Dedifferentiated amniotic fluid mesenchymal stem cell (primary cell): Measurements from ENCODE around the gene FBXW8.

Source experiments
- DNase-seq: peaks from one replicate; pipeline ENCODE4 v3.0.0-alpha.2; 2016; ENCODE audit errors: extremely low spot score

The FBXW8 gene

GRCh38 chr12:116887244-116887643 is 23.5 kb upstream of the FBXW8 start:
- DNase-seq, result no peak

GRCh38 chr12:116887897-116888296 is 22.9 kb upstream of the FBXW8 start:
- DNase-seq, result no peak

- no peak for DNase-seq
Observed at GRCh38 chr12:116890330-116890729, 20.4 kb upstream of the FBXW8 start.

- no peak for DNase-seq
Observed at GRCh38 chr12:116891019-116891418, 19.7 kb upstream of the FBXW8 start.

GRCh38 chr12:116892349-116893140 is 18.2 kb upstream of the FBXW8 start:
- no peak for DNase-seq

- DNase-seq, result no peak
Observed at GRCh38 chr12:116894913-116895312, 15.8 kb upstream of the FBXW8 start.

- DNase-seq, result no peak
Observed at GRCh38 chr12:116896411-116896924, 14.3 kb upstream of the FBXW8 start.

- no peak for DNase-seq
Observed at GRCh38 chr12:116897476-116897875, 13.3 kb upstream of the FBXW8 start.

- DNase-seq, result no peak
Observed at GRCh38 chr12:116898669-116899068, 12.1 kb upstream of the FBXW8 start.

- DNase-seq, result no peak
Observed at GRCh38 chr12:116901612-116902011, 9.1 kb upstream of the FBXW8 start.

GRCh38 chr12:116903818-116904217 is 6.9 kb upstream of the FBXW8 start:
- DNase-seq, result no peak

GRCh38 chr12:116906285-116906684 is 4.5 kb upstream of the FBXW8 start:
- no peak for DNase-seq

- DNase-seq, result no peak
Observed at GRCh38 chr12:116910280-116910644, 488 bp upstream of the FBXW8 start.

GRCh38 chr12:116915326-116915725 is 4.6 kb downstream of the FBXW8 start:
- no peak for DNase-seq

- no peak for DNase-seq
Observed at GRCh38 chr12:116916122-116916521, 5.4 kb downstream of the FBXW8 start.

GRCh38 chr12:116916714-116917114 is 6.0 kb downstream of the FBXW8 start:
- DNase-seq, result peak; percentile 40

GRCh38 chr12:116918464-116918863 is 7.7 kb downstream of the FBXW8 start:
- DNase-seq, result no peak

- DNase-seq, result no peak
Observed at GRCh38 chr12:116919247-116919661, 8.5 kb downstream of the FBXW8 start.

GRCh38 chr12:116919706-116920485 is 9.1 kb downstream of the FBXW8 start:
- DNase-seq, result no peak

GRCh38 chr12:116920939-116921338 is 10.2 kb downstream of the FBXW8 start:
- no peak for DNase-seq

GRCh38 chr12:116922194-116922897 is 11.6 kb downstream of the FBXW8 start:
- DNase-seq, result no peak
